Coronary artery (tissue), 2 donors: ENCODE data around the gene FOXN3.
A peak's percentile ranks its signal among the peaks of the same experiment; 100 is the strongest.

Source experiments
- DNase-seq: peaks from one replicate; pipeline ENCODE4 v3.0.0-alpha.2; 2017; ENCODE audit warnings: low spot score
- H3K27ac ChIP-seq, 2 donors: fragments of 200-600 bp; sonication (generic); one replicate each; pipeline ENCODE4 v1.5.1; 2016 to 2019
- H3K4me3 ChIP-seq: fragments of 200-600 bp; sonication (generic); 2 replicates; pipeline ENCODE4 v1.5.1; 2016; ENCODE audit warnings: mild to moderate bottlenecking, moderate library complexity
- TF ChIP-seq, protein P1 (sequence below): fragments of 200-600 bp; sonication (generic); IDR thresholded peaks from one replicate; pipeline ENCODE4 v1.5.1; 2019; ENCODE audit warnings: antibody characterized with exemption

The FOXN3 gene

DNA sequence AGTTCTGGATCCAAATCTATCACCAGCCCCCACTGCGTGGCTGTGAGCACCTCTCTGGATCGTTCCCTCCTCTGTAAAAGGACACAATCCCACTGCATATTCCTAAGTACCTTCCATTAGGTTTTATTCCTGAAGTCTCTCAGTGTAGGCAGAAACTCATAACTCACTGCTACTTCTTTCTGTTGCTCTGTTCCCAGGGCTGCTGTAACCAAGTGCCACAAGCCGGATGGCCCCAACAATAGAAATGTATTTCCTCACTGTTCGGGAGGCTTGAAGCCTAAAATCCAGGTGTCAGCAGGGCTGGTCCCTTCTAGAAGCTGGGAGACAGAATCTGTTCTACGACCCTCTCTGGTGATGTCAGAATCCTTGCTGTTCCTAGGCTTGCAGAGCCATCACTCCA lies 24.9 kb downstream of the FOXN3 start:
- Histone ChIP-seq H3K4me3 (no peak overlapping the region), H3K27ac (no peak overlapping the region)
- no peak for DNase-seq
- TF ChIP-seq, protein P1, sequence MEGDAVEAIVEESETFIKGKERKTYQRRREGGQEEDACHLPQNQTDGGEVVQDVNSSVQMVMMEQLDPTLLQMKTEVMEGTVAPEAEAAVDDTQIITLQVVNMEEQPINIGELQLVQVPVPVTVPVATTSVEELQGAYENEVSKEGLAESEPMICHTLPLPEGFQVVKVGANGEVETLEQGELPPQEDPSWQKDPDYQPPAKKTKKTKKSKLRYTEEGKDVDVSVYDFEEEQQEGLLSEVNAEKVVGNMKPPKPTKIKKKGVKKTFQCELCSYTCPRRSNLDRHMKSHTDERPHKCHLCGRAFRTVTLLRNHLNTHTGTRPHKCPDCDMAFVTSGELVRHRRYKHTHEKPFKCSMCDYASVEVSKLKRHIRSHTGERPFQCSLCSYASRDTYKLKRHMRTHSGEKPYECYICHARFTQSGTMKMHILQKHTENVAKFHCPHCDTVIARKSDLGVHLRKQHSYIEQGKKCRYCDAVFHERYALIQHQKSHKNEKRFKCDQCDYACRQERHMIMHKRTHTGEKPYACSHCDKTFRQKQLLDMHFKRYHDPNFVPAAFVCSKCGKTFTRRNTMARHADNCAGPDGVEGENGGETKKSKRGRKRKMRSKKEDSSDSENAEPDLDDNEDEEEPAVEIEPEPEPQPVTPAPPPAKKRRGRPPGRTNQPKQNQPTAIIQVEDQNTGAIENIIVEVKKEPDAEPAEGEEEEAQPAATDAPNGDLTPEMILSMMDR: no peak

DNA sequence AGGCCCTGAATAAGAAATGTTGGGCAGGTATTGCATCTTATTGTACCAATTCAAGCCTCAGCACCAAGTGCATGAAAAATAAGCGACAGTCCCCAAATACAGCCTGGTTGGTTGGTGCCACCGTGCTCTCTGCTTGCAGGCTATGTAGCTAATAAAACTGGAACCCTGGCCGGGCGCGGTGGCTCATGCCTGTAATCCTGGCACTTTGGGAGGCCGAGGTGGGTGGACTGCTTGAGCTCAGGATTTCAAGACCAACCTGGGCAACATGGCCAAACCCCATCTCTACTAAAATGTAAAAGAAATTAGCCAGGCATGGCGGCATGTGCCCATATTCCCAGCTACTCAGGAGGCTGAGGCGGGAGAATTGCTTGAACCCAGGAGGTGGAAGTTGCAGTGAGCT lies 25.5 kb downstream of the FOXN3 start:
- no peak overlapping the region for H3K27ac ChIP-seq

DNA sequence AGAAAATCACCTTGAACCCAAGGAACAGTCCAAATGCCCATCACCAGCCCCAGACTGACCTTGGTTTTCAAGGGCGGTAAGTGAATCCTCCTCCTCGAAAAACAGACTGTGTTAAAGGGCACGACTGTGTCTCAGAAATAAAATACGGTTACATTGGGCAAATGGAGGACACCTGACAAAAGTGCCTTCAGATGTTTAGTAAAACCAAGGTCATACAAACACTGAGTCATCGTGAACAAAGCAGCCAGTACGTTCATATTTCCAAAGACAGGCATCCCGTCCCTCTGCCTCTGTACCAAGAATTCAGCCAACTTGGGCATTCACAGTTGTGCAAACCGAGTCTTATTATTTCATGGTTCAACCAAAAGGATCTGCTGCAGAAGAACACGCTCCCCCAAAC lies 25.9 kb downstream of the FOXN3 start:
- Histone ChIP-seq H3K27ac (no peak overlapping the region), H3K4me3 (no peak overlapping the region)
- TF ChIP-seq, protein P1: no peak
- DNase-seq: no peak

More for the DNA sequence above, 25.5 kb downstream of the FOXN3 start:
- TF ChIP-seq, protein P1: no peak
- DNase-seq: no peak
- H3K4me3 ChIP-seq: no peak overlapping the region

DNA sequence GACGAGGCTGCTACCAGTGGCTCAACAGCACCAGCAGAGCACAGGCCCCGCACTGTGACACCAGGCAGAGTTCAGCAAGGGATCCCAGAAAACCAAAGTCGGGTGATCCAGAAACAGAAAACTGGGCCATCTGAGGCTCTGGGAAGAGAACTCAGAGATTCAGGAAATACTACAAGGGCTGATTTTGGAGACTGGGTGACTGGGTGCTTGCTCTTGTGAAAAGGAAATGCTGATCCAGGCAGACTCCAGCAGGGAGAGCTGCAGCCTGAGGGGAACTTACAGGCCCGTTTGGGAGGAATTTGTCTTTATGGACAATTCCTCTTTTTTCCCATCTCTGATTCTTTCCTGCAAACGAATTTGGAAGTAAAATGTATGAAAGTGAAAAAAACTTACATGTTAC lies 28.2 kb downstream of the FOXN3 start:
- TF ChIP-seq, protein P1: no peak
- H3K27ac ChIP-seq: no peak overlapping the region
- DNase-seq: no peak
- no peak overlapping the region for H3K4me3 ChIP-seq

DNA sequence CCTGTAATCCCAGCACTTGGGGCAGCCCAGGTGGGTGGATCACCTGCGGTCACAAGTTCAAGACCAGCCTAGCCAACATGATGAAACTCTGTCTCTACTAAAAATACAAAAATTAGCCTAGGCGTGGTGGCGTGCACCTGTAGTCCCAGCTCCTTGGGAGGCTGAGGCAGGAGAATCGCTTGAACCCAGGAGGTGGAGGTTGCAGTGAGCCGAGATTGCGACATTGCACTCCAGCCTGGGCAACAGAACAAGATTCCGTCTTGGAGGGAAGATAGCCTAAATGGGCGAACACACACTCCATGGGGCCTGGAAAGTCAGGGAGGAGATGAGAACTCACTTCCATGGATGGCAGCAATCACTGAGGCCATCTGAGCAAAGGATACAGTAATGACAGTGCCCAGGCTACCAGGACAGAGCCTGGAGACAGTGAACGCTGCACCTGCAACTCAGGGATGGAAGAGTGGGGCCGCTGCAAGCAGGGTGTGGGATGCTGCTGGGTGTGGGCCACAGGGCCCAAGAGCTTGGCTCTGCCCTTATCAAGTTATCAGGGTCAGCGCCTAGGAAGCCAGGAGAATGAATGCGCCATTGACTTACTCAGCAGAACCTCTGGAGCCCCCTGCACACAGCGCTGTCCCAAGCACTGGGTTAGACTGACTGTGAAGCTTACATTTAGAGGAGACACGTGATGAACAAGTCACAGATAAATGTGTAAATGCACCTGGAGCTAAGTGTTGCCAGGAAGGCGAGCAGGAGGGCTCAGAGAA lies 28.9 kb downstream of the FOXN3 start:
- Histone ChIP-seq H3K4me3 (no peak overlapping the region), H3K27ac (no peak overlapping the region)
- TF ChIP-seq, protein P1: no peak
- DNase-seq: peak; percentile 21

DNA sequence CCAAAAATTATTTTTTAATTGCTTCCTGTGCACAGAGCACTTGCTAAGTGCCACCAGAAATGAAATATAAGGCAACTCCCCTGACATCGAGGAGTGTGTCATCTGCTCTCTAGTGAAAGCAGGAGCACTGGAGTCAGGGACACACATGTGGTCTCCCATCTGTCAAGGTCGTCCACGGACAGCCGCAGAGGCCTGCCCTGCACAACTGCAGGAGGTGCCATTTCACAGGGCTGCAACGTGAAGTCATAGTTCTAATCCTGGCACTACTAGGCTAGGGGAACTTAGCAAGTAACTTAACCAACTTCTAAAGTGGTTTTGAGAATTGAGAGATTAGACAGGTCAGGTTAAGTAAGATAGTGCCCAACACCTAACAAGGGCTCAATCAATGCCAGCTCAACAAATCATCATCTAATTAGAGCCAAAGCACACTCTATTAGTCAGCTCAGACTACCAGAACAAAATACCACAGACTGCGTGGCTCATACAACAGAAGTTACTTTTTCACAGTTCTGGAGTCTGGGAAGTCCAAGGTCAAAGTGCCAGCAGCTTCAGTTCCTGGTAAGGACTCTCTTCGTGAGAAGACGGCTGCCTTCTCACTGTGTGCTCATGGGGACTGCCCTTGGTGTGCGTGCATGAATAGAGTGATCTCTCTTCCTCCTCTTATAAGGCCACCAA lies 30.7 kb downstream of the FOXN3 start:
- H3K4me3 ChIP-seq: no peak overlapping the region
- no peak overlapping the region for H3K27ac ChIP-seq
- TF ChIP-seq, protein P1: no peak
- peak; percentile 8 for DNase-seq

DNA sequence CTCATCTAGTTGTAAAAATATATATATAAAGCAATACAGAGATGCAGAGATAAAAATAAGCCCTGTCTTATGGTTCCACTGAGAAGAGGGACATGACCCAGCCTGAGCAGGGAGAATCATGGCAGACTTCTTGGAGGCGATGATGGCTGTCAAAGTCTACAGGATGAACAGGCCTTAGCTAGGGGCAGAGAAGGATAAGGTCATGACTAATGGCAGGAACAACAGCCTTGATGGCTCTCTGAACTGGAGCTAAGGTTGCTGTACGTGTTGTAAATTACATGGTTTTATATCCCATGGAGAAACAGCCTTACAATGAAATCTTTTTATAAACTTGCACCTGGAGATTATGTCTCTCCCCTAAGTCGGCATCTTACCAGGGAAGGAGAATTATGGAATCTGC lies 32.4 kb downstream of the FOXN3 start:
- Histone ChIP-seq H3K27ac (no peak overlapping the region), H3K4me3 (no peak overlapping the region)
- TF ChIP-seq, protein P1: no peak
- peak; percentile 21 for DNase-seq
